ENCODE measurements around the gene MADD. TPM values are rescaled to one million over a fixed set of nuclear protein-coding genes. Genes with fewer than 3 reads are reported as not detected.

MADD gene
- total and polyA plus RNA-seq, 2 donors (not counting 3 experiments of a cell fraction or from before 2014, with no cell fraction given): 35.3 to 36.8 TPM

GRCh38 chr11:47375546-47376085, 105.7 kb downstream of the MADD start:
- Histone ChIP-seq H3K4me2 (ENCODE audit: insufficient read depth, low read length) (no peak overlapping the region), H2AFZ (ENCODE audit: low read depth, low read length) (no peak overlapping the region), H3K36me3 (ENCODE audit: control insufficient read depth in 2 of 2, extremely low read depth in 1 of 2, insufficient read depth in 2 of 2, low read length in 2 of 2) (no peaks in the 10 kb centered on the region), H3K9me3 (replicated peaks; ENCODE audit: control insufficient read depth, insufficient read depth, low read length) (no peaks in the 10 kb centered on the region), H3K9ac (replicated peaks; ENCODE audit: extremely low read depth, insufficient read depth, low read length) (no peak overlapping the region), H3K27ac (ENCODE audit: insufficient read depth, low read depth, low read length) (no peak overlapping the region), H3K27me3 (ENCODE audit: control insufficient read depth in 2 of 2, insufficient read depth in 2 of 2, low read length in 2 of 2) (no peaks in the 10 kb centered on the region), H3K4me1 (ENCODE audit: control insufficient read depth, extremely low read depth, insufficient read depth, low read length) (peaks cover 9% of the 10 kb centered on the region), H3K4me3 (replicated peaks in 1 of 3; ENCODE audit: insufficient read depth in 1 of 3, low read depth in 1 of 3, low read length in 3 of 3) (no peak overlapping the region), H4K20me1 (replicated peaks; ENCODE audit: control insufficient read depth, extremely low read depth, insufficient read depth, low read length) (no peaks in the 10 kb centered on the region), H3K79me2 (ENCODE audit: control insufficient read depth, insufficient read depth, low read length) (no peaks in the 10 kb centered on the region), H3K9me1 (replicated peaks; ENCODE audit: control insufficient read depth, extremely low read depth, insufficient read depth, low read length) (no peaks in the 10 kb centered on the region)
- FAIRE-seq (no peak), DNase-seq (ENCODE audit: low read depth, low spot score) (no peak)
- dilution Hi-C loops (cut with MboI; ENCODE audit: extremely low pct_ligation_motif_present, low sequenced_read_pairs) (no loop called here), intact Hi-C loops (cut with micrococcal nuclease) (no loop called here)
- no TSS peak for BruUV-seq (replicated peaks)
- ChIA-PET CTCF (interaction anchor here (1.5 to 4.7 kb wide), 3 partner anchors 21 to 35 kb away, joined by 12 to 148 read pairs (median 74); partner anchors contain the start of gene SLC39A13), POLR2A (no interaction called here)
- TF ChIP-seq POLR2AphosphoS5 (IDR thresholded peaks at IDR 0.05; ENCODE audit: insufficient read depth, low read depth, low read length): no peak
- TF ChIP-seq POLR2A (IDR thresholded peaks at IDR 0.05; ENCODE audit: low read depth, low read length): no peak
- no peak for TF ChIP-seq MYC (IDR thresholded peaks at IDR 0.05; ENCODE audit: low read depth, low read length)
- TF ChIP-seq MAX (IDR thresholded peaks at IDR 0.05; ENCODE audit: insufficient read depth, insufficient read length): no peak
- TF ChIP-seq GATA2 (IDR thresholded peaks at IDR 0.05; ENCODE audit: insufficient read depth, insufficient read length, low read depth, low read length): no peak
- TF ChIP-seq JUN (IDR thresholded peaks at IDR 0.05; ENCODE audit: borderline replicate concordance, insufficient read depth, insufficient read length, low read depth): no peak
- no peak for TF ChIP-seq EZH2 (IDR thresholded peaks at IDR 0.05; ENCODE audit: borderline replicate concordance, low read depth, low read length, severe bottlenecking)
- TF ChIP-seq FOS (IDR thresholded peaks at IDR 0.05; ENCODE audit: borderline replicate concordance, insufficient read depth, low read length): no peak
- TF ChIP-seq CTCF (IDR thresholded peaks at IDR 0.05; ENCODE audit: extremely low read depth in 1 of 2, insufficient read depth in 1 of 2, low read depth in 1 of 2, low read length in 2 of 2): no peak

Measured in endothelial cell of umbilical vein (primary cell).